Endothelial cell (in vitro differentiated cells): ENCODE results near the gene AKAP13. TPM values are rescaled to one million over a fixed set of nuclear protein-coding genes. Genes with fewer than 3 reads are reported as not detected.
"Not testable (repeated sequence)": the region's sequence is repeated elsewhere in the genome, so short reads cannot be mapped to it uniquely, and the experiment has no call there.

Experiments used
- DNase-seq: peaks from one replicate; pipeline ENCODE4 v3.0.0; 2021; ENCODE audit warnings: low spot score
- H3K27ac Mint-ChIP-seq: one replicate; pipeline ENCODE4 v1.8.0; 2021; ENCODE audit warnings: mixed read lengths, inconsistent platforms; ENCODE audit not compliant: unreplicated experiment
- H3K27me3 Mint-ChIP-seq: one replicate; pipeline ENCODE4 v1.8.0; 2021; ENCODE audit warnings: mild to moderate bottlenecking, moderate library complexity, mixed read lengths, inconsistent platforms; ENCODE audit not compliant: unreplicated experiment
- H3K36me3 Mint-ChIP-seq: one replicate; pipeline ENCODE4 v1.8.0; 2021; ENCODE audit warnings: mild to moderate bottlenecking, low read depth, mixed read lengths, inconsistent platforms; ENCODE audit not compliant: unreplicated experiment
- H3K4me1 Mint-ChIP-seq: one replicate; pipeline ENCODE4 v1.8.0; 2021; ENCODE audit warnings: mild to moderate bottlenecking, mixed read lengths, inconsistent platforms; ENCODE audit not compliant: unreplicated experiment
- H3K4me3 Mint-ChIP-seq: one replicate; pipeline ENCODE4 v1.8.0; 2021; ENCODE audit warnings: mild to moderate bottlenecking, mixed read lengths, inconsistent platforms; ENCODE audit not compliant: unreplicated experiment
- H3K9me3 Mint-ChIP-seq: one replicate; pipeline ENCODE4 v1.8.0; 2021; ENCODE audit warnings: mixed read lengths, inconsistent platforms; ENCODE audit not compliant: unreplicated experiment
- total RNA-seq: library from RNA; stranded (reverse); fragmentation: NEBNext Ultra II Directional; extraction: Animal tissue kit (Norgen Biotek cat#: 25700); gene quantifications from one replicate; pipeline ENCODE4 v1.2.1, GENCODE V29; 2021; ENCODE audit not compliant: unreplicated experiment
- TF ChIP-seq, protein P1 (sequence below): fragments of 200-600 bp; sonication (generic); IDR thresholded peaks from one replicate; pipeline ENCODE4 v1.5.0; 2021; ENCODE audit warnings: antibody characterized with exemption; ENCODE audit not compliant: unreplicated experiment

AKAP13 gene
- total RNA-seq, 1 donor from 2014 or later: 249 TPM

DNA sequence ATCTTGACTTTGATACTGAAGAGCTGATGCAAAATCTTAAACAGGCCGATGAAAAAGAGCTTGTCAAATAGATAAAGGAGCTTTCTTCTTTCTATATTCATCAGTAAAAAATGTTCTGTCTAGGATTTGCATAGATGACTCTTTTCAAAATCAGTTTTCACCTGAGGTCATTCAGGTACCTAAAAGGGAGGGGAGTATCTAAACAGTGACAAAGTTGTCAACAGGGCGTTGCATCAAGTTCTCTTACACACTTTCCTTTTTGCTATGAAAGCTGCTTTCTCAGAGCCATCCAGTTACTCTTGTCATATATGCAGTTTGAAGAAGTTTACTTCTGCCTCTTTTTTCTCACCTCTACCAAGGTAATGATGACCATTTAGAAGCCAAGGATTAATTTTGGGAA, 60.0 kb downstream of the AKAP13 start:
- no peak overlapping the region for H3K27ac Mint-ChIP-seq
- no peak overlapping the region for H3K4me3 Mint-ChIP-seq
- DNase-seq: no peak
- no peaks in the 10 kb centered on the region for H3K9me3 Mint-ChIP-seq
- H3K4me1 Mint-ChIP-seq: peaks cover 26% of the 10 kb centered on the region
- TF ChIP-seq, protein P1, sequence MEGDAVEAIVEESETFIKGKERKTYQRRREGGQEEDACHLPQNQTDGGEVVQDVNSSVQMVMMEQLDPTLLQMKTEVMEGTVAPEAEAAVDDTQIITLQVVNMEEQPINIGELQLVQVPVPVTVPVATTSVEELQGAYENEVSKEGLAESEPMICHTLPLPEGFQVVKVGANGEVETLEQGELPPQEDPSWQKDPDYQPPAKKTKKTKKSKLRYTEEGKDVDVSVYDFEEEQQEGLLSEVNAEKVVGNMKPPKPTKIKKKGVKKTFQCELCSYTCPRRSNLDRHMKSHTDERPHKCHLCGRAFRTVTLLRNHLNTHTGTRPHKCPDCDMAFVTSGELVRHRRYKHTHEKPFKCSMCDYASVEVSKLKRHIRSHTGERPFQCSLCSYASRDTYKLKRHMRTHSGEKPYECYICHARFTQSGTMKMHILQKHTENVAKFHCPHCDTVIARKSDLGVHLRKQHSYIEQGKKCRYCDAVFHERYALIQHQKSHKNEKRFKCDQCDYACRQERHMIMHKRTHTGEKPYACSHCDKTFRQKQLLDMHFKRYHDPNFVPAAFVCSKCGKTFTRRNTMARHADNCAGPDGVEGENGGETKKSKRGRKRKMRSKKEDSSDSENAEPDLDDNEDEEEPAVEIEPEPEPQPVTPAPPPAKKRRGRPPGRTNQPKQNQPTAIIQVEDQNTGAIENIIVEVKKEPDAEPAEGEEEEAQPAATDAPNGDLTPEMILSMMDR: no peak
- H3K36me3 Mint-ChIP-seq: peaks cover 3% of the 10 kb centered on the region
- H3K27me3 Mint-ChIP-seq: peaks cover 1% of the 10 kb centered on the region

DNA sequence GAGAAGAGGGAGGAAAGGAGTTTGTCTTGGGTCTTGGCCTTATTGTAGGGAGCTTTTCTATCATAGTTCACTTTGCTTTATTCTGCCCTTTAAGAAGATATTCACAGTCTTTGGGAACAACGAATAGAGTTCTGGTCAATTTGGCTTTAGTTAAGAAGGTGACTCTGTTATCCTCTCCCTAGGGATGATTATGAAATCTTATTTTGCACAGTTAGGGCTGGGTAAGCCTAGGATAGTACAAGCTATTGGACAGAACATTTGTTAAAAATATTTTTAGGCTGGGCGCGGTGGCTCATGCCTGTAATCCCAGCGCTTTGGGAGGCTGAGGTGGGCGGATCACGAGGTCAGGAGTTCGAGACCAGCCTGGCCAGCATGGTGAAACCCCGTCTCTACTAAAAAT, 61.5 kb downstream of the AKAP13 start:
- H3K27me3 Mint-ChIP-seq: not testable (repeated sequence)
- peak overlapping the region; percentile 0 for H3K27ac Mint-ChIP-seq

DNA sequence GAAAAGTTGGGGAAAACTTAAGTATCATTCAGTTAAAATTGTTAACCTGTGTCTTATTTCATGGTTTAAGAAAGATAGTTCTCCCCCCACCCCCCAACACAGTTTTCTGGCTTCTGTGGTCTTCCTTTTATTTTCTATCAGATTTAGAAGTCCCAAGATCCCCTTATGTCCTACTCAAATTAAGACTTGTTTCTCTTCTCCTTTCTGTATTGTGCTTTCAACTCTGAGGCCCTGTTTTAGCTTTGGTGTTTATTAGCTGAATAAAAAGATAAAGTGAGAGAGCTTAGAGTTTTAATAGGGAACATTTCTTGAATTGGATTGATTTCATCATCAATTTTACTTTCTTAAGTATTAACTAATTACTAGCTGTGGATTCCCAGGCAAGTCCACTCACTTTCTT, 62.6 kb downstream of the AKAP13 start:
- peaks cover 27% of the 10 kb centered on the region for H3K4me1 Mint-ChIP-seq
- no peak for DNase-seq
- H3K27me3 Mint-ChIP-seq: peaks cover 3% of the 10 kb centered on the region
- H3K27ac Mint-ChIP-seq: peak overlapping the region; percentile 96
- H3K9me3 Mint-ChIP-seq: no peaks in the 10 kb centered on the region
- peaks cover 3% of the 10 kb centered on the region for H3K36me3 Mint-ChIP-seq
- TF ChIP-seq, protein P1: no peak
- H3K4me3 Mint-ChIP-seq: no peak overlapping the region

More for the DNA sequence above, 61.5 kb downstream of the AKAP13 start:
- not testable (repeated sequence) for H3K36me3 Mint-ChIP-seq, H3K4me3 Mint-ChIP-seq, H3K9me3 Mint-ChIP-seq, DNase-seq
- peaks cover 27% of the 10 kb centered on the region for H3K4me1 Mint-ChIP-seq

DNA sequence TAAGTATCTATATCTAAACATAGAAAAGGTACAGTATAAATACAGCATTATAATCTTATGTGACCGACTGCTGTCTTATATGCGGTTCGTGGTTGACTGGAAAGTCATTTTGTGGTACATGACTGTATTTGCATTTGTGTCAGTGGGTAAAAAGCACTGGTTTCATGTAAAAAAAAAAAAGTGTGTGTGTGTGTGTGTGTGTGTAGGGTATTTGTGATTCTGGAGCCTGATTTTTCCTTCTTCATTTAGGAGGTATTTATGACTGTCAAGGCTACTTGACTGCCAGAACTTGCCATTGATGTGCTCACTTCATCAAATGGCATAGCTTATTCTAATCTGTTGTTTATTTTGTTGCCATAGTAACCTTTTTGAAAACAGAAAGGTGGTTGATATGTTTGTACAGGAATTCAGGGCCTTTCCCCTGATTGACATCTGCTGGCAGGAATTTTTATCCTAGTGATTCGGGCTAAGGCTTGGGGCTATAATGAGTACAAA, 63.2 kb downstream of the AKAP13 start:
- no peaks in the 10 kb centered on the region for H3K9me3 Mint-ChIP-seq
- H3K4me1 Mint-ChIP-seq: peaks cover 27% of the 10 kb centered on the region
- peak; percentile 9 for DNase-seq
- H3K36me3 Mint-ChIP-seq: peaks cover 3% of the 10 kb centered on the region
- peaks cover 3% of the 10 kb centered on the region for H3K27me3 Mint-ChIP-seq
- TF ChIP-seq, protein P1: no peak
- H3K27ac Mint-ChIP-seq: peak overlapping the region; percentile 96
- H3K4me3 Mint-ChIP-seq: no peak overlapping the region

DNA sequence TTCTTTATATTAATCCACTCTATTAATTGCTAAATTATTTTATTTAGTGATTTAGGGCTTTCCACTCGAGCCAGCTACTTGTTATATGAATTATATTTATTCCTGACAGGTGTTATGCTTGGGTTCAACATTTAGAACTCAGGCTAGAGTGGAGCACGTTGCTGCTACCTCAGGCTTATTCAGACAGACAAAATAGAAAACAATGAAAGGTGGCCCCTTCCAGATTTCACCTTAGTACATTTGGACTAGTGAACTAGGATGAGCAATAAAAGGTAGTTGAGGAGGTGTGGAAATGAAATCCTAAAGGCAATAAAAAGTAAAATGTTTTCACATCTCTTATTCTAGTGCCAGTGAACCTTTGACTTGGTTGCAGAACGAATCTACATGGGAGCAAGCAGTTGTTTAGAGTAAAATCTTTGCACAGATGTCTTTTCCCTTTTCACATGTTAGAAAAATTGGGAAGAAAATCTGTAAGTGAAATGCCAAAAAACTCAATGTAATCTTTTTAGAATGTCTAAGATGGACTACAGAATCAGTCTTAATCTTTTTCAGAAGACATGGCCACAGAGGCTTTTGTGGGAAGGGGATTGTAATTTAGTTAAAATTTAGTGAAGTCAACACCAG, 63.8 kb downstream of the AKAP13 start:
- H3K4me3 Mint-ChIP-seq: peak overlapping the region; percentile 18
- peaks cover 27% of the 10 kb centered on the region for H3K4me1 Mint-ChIP-seq
- DNase-seq: no peak
- H3K27me3 Mint-ChIP-seq: peaks cover 3% of the 10 kb centered on the region
- peak overlapping the region; percentile 96 for H3K27ac Mint-ChIP-seq
- TF ChIP-seq, protein P1: no peak
- no peaks in the 10 kb centered on the region for H3K9me3 Mint-ChIP-seq
- peaks cover 3% of the 10 kb centered on the region for H3K36me3 Mint-ChIP-seq
